ENCODE results near the gene NEMP2. TPM values are rescaled to one million over a fixed set of nuclear protein-coding genes. Genes with fewer than 3 reads are reported as not detected.

NEMP2 gene
- 2.0 and 3.1 TPM in 2 replicates for total RNA-seq

GRCh38 chr2:190534310-190535120, at the start of gene NEMP2:
TSS of gene NEMP2 (minus strand) at chr2:190534722. CDS start at chr2:190534655, 67 bp downstream.

Other genes starting within 250 kb of the NEMP2 start
- 11.8 and 13.5 TPM in 2 replicates for gene HIBCH, start 214.9 kb downstream of the NEMP2 start, total RNA-seq
- gene INPP1, start 191.1 kb downstream of the NEMP2 start, total RNA-seq: 29.5 and 37.2 TPM in 2 replicates
- 1.1 and 2.3 TPM in 2 replicates for gene MFSD6, start 126.4 kb downstream of the NEMP2 start, total RNA-seq
- gene NAB1, start 114.4 kb upstream of the NEMP2 start, total RNA-seq: 16.4 and 18.5 TPM in 2 replicates

Measured in mammary microvascular endothelial cell (primary cell).